K562 (cell line): ENCODE measurements around the gene ACYP2.

Experiments used
- ADNP ChIP-seq: fragments of 200-800 bp; sonication (Bioruptor generic); IDR thresholded peaks from 2 replicates; pipeline ENCODE4 v1.6.1; 2016; ENCODE audit warnings: missing genetic modification characterization, missing compliant biosample characterization
- CTCF ChIP-seq, 3 experiments: IDR thresholded peaks in 2 of 3; conservative IDR thresholded peaks in 1 of 3; 2 replicates each; pipeline ENCODE4 v1.5.1; 2011 to 2012; ENCODE audit warnings: low read length in 3 of 3, mild to moderate bottlenecking in 3 of 3, control low read depth in 2 of 3, improper control_type of control experiment in 1 of 3, inconsistent platforms in 1 of 3, low read depth in 1 of 3, mixed read lengths in 1 of 3, moderate library complexity in 1 of 3; ENCODE audit not compliant: insufficient read depth in 2 of 3
- TF ChIP-seq, protein P1 (sequence below): sonication (generic); formaldehyde crosslinking; IDR thresholded peaks from 2 replicates; pipeline ENCODE4 v1.5.0; 2020; ENCODE audit warnings: missing genetic modification reagents

DNA sequence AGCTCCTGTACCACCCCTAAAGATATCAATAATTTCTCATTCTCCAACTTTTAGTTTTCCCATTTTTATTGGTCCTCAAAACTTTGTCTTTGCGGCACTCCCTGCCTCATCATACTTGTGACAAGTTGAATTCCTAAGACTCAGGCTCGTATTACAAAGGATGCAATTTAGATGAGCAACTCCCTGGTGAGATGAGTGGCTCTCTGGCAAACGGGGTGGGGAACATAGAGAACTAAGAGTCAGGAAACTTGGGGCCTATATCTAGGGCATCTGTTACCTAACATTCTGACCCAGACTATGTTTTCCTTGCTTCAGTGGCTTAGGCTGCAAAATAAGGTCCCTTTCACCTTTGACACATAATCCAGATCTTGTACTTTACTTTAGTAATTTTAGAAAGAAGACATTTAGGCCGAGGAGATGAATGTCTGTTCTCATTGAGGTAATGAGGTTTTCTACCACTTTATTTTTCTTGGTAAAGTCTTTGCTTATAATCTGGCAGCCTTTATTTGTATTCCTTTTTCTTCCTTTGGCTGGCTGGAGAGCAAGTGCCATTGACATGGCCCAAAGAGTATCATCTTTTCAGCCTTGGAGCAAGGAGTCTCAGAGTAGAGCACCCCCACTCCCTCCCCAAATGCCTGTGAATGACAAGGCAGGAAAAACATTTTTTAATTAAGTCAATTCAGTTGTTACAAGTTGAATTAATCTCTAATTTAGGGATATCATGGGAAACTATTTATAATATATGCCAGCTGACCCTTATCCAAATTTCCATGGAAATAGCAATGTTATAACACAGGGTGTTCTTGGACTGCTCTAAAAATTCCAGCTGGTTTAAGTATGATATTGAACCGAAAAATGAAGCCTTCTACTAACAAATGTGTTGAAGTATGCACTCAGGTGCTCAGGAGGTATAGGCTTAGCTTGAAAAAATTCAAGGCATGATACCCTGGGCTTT lies 125.4 kb downstream of the ACYP2 start:
- TF ChIP-seq, protein P1, sequence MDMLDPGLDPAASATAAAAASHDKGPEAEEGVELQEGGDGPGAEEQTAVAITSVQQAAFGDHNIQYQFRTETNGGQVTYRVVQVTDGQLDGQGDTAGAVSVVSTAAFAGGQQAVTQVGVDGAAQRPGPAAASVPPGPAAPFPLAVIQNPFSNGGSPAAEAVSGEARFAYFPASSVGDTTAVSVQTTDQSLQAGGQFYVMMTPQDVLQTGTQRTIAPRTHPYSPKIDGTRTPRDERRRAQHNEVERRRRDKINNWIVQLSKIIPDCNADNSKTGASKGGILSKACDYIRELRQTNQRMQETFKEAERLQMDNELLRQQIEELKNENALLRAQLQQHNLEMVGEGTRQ (CRISPR knock-in tag): no peak
- TF ChIP-seq ADNP (tag): no peak
- TF ChIP-seq CTCF (IDR thresholded peaks at IDR 0.05 in 2 of 3, conservative IDR thresholded peaks at IDR 0.05 in 1 of 3; ENCODE audit: insufficient read depth in 2 of 3, low read depth in 1 of 3, low read length in 3 of 3): no peak
